Amniotic stem cell (primary cell): ENCODE data around the gene FBXO28.

Experiments used
- DNase-seq: peaks from one replicate; lab custom pipeline; 2025; lab: John Stamatoyannopoulos, UW

The FBXO28 gene

GRCh38 chr1:224095339-224095738, 18.6 kb upstream of the FBXO28 start:
- no peak for DNase-seq

- DNase-seq: no peak
Observed at GRCh38 chr1:224095867-224096266, 18.0 kb upstream of the FBXO28 start.

- no peak for DNase-seq
Observed at GRCh38 chr1:224096773-224097172, 17.1 kb upstream of the FBXO28 start.

- DNase-seq: no peak
Observed at GRCh38 chr1:224098007-224098406, 15.9 kb upstream of the FBXO28 start.

- peak; percentile 21 for DNase-seq
Observed at GRCh38 chr1:224106568-224107281, 7.2 kb upstream of the FBXO28 start.

GRCh38 chr1:224107282-224107625, 6.7 kb upstream of the FBXO28 start:
- no peak for DNase-seq

- no peak for DNase-seq
Observed at GRCh38 chr1:224108991-224109390, 4.9 kb upstream of the FBXO28 start.

GRCh38 chr1:224109981-224110380, 3.9 kb upstream of the FBXO28 start:
- DNase-seq: no peak

GRCh38 chr1:224113005-224113404, 906 bp upstream of the FBXO28 start:
- DNase-seq: no peak

- no peak for DNase-seq
Observed at GRCh38 chr1:224113545-224113917, 380 bp upstream of the FBXO28 start.

- no peak for DNase-seq
Observed at GRCh38 chr1:224114787-224115175, 870 bp downstream of the FBXO28 start.

- DNase-seq: no peak
Observed at GRCh38 chr1:224116131-224116530, 2.2 kb downstream of the FBXO28 start.

- DNase-seq: no peak
Observed at GRCh38 chr1:224118688-224119087, 4.8 kb downstream of the FBXO28 start.

- DNase-seq: no peak
Observed at GRCh38 chr1:224123136-224123535, 9.2 kb downstream of the FBXO28 start.

GRCh38 chr1:224124220-224124619, 10.3 kb downstream of the FBXO28 start:
- no peak for DNase-seq

GRCh38 chr1:224127925-224128819, 14.3 kb downstream of the FBXO28 start:
- DNase-seq: no peak

GRCh38 chr1:224131253-224131652, 17.3 kb downstream of the FBXO28 start:
- no peak for DNase-seq

- DNase-seq: no peak
Observed at GRCh38 chr1:224132901-224133300, 19.0 kb downstream of the FBXO28 start.

GRCh38 chr1:224133741-224134299, 19.9 kb downstream of the FBXO28 start:
- DNase-seq: no peak

- DNase-seq: no peak
Observed at GRCh38 chr1:224137518-224137917, 23.6 kb downstream of the FBXO28 start.

- DNase-seq: no peak
Observed at GRCh38 chr1:224138198-224138597, 24.3 kb downstream of the FBXO28 start.

GRCh38 chr1:224141693-224142092, 27.8 kb downstream of the FBXO28 start:
- DNase-seq: no peak

- no peak for DNase-seq
Observed at GRCh38 chr1:224149709-224150108, 35.8 kb downstream of the FBXO28 start.
